ENCODE measurements around the gene DENND10.

DNA sequence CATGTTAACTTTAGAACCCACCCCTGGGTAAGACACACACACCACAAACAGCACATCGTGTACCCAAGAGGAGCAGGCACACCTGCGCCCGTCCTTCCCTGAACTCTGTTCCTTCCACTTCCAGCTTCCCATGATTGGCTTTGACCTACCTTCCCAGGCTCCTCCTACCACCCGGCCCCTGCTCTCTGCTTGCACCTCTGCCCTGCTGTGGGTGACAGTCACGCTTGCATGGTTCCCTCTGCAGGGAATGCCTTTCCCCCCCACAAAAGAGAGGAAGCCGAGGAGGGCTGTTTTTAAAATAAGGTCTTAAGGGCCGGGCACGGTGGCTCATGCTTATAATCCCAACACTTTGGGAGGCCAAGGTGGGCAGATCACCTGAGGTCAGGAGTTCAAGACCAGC lies 45.2 kb downstream of the DENND10 start:
- TF ChIP-seq, protein P1, sequence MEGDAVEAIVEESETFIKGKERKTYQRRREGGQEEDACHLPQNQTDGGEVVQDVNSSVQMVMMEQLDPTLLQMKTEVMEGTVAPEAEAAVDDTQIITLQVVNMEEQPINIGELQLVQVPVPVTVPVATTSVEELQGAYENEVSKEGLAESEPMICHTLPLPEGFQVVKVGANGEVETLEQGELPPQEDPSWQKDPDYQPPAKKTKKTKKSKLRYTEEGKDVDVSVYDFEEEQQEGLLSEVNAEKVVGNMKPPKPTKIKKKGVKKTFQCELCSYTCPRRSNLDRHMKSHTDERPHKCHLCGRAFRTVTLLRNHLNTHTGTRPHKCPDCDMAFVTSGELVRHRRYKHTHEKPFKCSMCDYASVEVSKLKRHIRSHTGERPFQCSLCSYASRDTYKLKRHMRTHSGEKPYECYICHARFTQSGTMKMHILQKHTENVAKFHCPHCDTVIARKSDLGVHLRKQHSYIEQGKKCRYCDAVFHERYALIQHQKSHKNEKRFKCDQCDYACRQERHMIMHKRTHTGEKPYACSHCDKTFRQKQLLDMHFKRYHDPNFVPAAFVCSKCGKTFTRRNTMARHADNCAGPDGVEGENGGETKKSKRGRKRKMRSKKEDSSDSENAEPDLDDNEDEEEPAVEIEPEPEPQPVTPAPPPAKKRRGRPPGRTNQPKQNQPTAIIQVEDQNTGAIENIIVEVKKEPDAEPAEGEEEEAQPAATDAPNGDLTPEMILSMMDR (IDR thresholded peaks at IDR 0.05): no peak
- TF ChIP-seq EZH2 (IDR thresholded peaks at IDR 0.05) (no peak), EZH2phosphoT487 (IDR thresholded peaks at IDR 0.05) (no peak)
